Neural progenitor cell (in vitro differentiated cells): ENCODE measurements around the gene KCNH6. TPM values are rescaled to one million over a fixed set of nuclear protein-coding genes. Genes with fewer than 3 reads are reported as not detected.
A peak's percentile ranks its signal among the peaks of the same experiment; 100 is the strongest.

Experiments used
- DNase-seq: peaks from one replicate; pipeline ENCODE4 v3.0.0-alpha.2; 2016; ENCODE audit warnings: low spot score
- H2AFZ ChIP-seq: fragments of 200-600 bp; sonication (generic); replicated peaks from 2 replicates; pipeline ENCODE4 v1.6.1; 2016; ENCODE audit warnings: antibody characterized with exemption
- H3F3A ChIP-seq: fragments of 200-600 bp; sonication (generic); 2 replicates; pipeline ENCODE4 v1.6.1; 2016; ENCODE audit warnings: antibody characterized with exemption, low read depth
- H3K27ac ChIP-seq: fragments of 200-600 bp; sonication (generic); 2 replicates; pipeline ENCODE4 v1.5.1; 2016; ENCODE audit warnings: mild to moderate bottlenecking
- H3K27me3 ChIP-seq: fragments of 200-600 bp; sonication (generic); 2 replicates; pipeline ENCODE4 v1.6.1; 2016; ENCODE audit warnings: mild to moderate bottlenecking, moderate library complexity
- H3K36me3 ChIP-seq: fragments of 200-600 bp; sonication (generic); 2 replicates; pipeline ENCODE4 v1.5.1; 2016
- H3K4me1 ChIP-seq: fragments of 200-600 bp; sonication (generic); 2 replicates; pipeline ENCODE4 v1.6.1; 2016; ENCODE audit warnings: mixed run types
- H3K4me2 ChIP-seq: fragments of 200-600 bp; sonication (generic); 2 replicates; pipeline ENCODE4 v1.6.1; 2016
- H3K4me3 ChIP-seq: fragments of 200-600 bp; sonication (generic); 2 replicates; pipeline ENCODE4 v1.5.1; 2016
- H3K79me2 ChIP-seq: fragments of 200-600 bp; sonication (generic); 2 replicates; pipeline ENCODE4 v1.6.1; 2016; ENCODE audit warnings: low read depth
- H3K9ac ChIP-seq: fragments of 200-600 bp; sonication (generic); 2 replicates; pipeline ENCODE4 v1.6.1; 2016
- H3K9me3 ChIP-seq: fragments of 200-600 bp; sonication (generic); 2 replicates; pipeline ENCODE4 v1.5.1; 2016; ENCODE audit warnings: low read depth
- H4K20me1 ChIP-seq: fragments of 200-600 bp; sonication (generic); 2 replicates; pipeline ENCODE4 v1.6.1; 2016; ENCODE audit warnings: low read depth
- H3K27ac Mint-ChIP-seq: 3 replicates; pipeline ENCODE4 v1.8.0; 2021; ENCODE audit warnings: mixed read lengths
- H3K27me3 Mint-ChIP-seq: 2 replicates; pipeline ENCODE4 v1.8.0; 2022; ENCODE audit warnings: low read depth, mild to moderate bottlenecking, inconsistent platforms, moderate library complexity, mixed read lengths; ENCODE audit not compliant: insufficient read depth
- H3K36me3 Mint-ChIP-seq: 3 replicates; pipeline ENCODE4 v1.8.0; 2021; ENCODE audit warnings: mixed read lengths
- H3K4me1 Mint-ChIP-seq: 3 replicates; pipeline ENCODE4 v1.8.0; 2021; ENCODE audit warnings: mixed read lengths
- H3K4me3 Mint-ChIP-seq: 3 replicates; pipeline ENCODE4 v1.8.0; 2021; ENCODE audit warnings: mild to moderate bottlenecking, moderate library complexity, mixed read lengths
- H3K9me3 Mint-ChIP-seq: 3 replicates; pipeline ENCODE4 v1.8.0; 2020; ENCODE audit warnings: mixed read lengths
- CTCF ChIP-seq: fragments of 200-600 bp; sonication (generic); IDR thresholded peaks from 2 replicates; pipeline ENCODE4 v1.5.1; 2017; ENCODE audit warnings: antibody characterized with exemption, mild to moderate bottlenecking
- EZH2 ChIP-seq: fragments of 200-600 bp; sonication (generic); IDR thresholded peaks from 2 replicates; pipeline ENCODE4 v1.6.1; 2017; ENCODE audit warnings: antibody characterized with exemption, mild to moderate bottlenecking, moderate library complexity
- EZH2phosphoT487 ChIP-seq: fragments of 200-600 bp; sonication (generic); IDR thresholded peaks from 2 replicates; pipeline ENCODE4 v1.6.1; 2017; ENCODE audit warnings: antibody characterized with exemption
- total RNA-seq: library from RNA; depleted of rRNA; stranded (reverse); fragments of >200 nt; gene quantifications from 2 replicates; pipeline ENCODE4 v1.2.3, GENCODE V29; 2015; ENCODE audit warnings: low replicate concordance

KCNH6 gene
- total RNA-seq, 1 donor from 2014 or later = not detected

GRCh38 chr17:63549946-63550816, 27.0 kb downstream of the KCNH6 start, which contains the start of gene DCAF7:
Gene DCAF7, plus strand, starts transcription at chr17:63550477. Its CDS starts 201 bp downstream, at chr17:63550678.
- DNase-seq = peak; percentile 99
- H3K27ac ChIP-seq = peak within 1 kb of the TSS; percentile 92
- Mint-ChIP-seq H3K27ac (peak within 1 kb of the TSS; percentile 97), H3K27me3 (no peaks in the 10 kb centered on the region), H3K9me3 (no peaks in the 10 kb centered on the region), H3K36me3 (peaks cover 2% of the 10 kb centered on the region), H3K4me1 (peaks cover 17% of the 10 kb centered on the region), H3K4me3 (peak within 1 kb of the TSS; percentile 99)
- TF ChIP-seq CTCF (no peak), EZH2phosphoT487 (no peak), EZH2 (no peak)
- peak within 1 kb of the TSS; percentile 80 for H3K9ac ChIP-seq
- H4K20me1 ChIP-seq = peaks cover 38% of the 10 kb centered on the region
- H3K9me3 ChIP-seq = no peaks in the 10 kb centered on the region
- H3K4me3 ChIP-seq = peak within 1 kb of the TSS; percentile 86
- H2AFZ ChIP-seq = peak within 1 kb of the TSS; percentile 79
- peaks cover 20% of the 10 kb centered on the region for H3F3A ChIP-seq
- H3K36me3 ChIP-seq = no peaks in the 10 kb centered on the region
- no peaks in the 10 kb centered on the region for H3K27me3 ChIP-seq
- H3K4me2 ChIP-seq = peak within 1 kb of the TSS; percentile 91
- H3K79me2 ChIP-seq = peaks cover 44% of the 10 kb centered on the region
- H3K4me1 ChIP-seq = peaks cover 15% of the 10 kb centered on the region

GRCh38 chr17:63550817-63551639, 27.9 kb downstream of the KCNH6 start:
- peak overlapping the region; percentile 92 for H3K27ac ChIP-seq
- H3K4me1 ChIP-seq = peaks cover 15% of the 10 kb centered on the region
- Mint-ChIP-seq H3K36me3 (peaks cover 6% of the 10 kb centered on the region), H3K4me1 (peaks cover 17% of the 10 kb centered on the region), H3K4me3 (peak overlapping the region; percentile 99), H3K9me3 (no peaks in the 10 kb centered on the region), H3K27ac (peak overlapping the region; percentile 35), H3K27me3 (no peaks in the 10 kb centered on the region)
- peak overlapping the region; percentile 80 for H3K9ac ChIP-seq
- peak overlapping the region; percentile 79 for H2AFZ ChIP-seq
- H3K4me2 ChIP-seq = peak overlapping the region; percentile 77
- peaks cover 52% of the 10 kb centered on the region for H3K79me2 ChIP-seq
- TF ChIP-seq EZH2 (no peak), EZH2phosphoT487 (peak; percentile 25)
- H3K4me3 ChIP-seq = peak overlapping the region; percentile 86
- DNase-seq = peak; percentile 74
- H3K27me3 ChIP-seq = no peaks in the 10 kb centered on the region
- H3K9me3 ChIP-seq = no peaks in the 10 kb centered on the region
- peaks cover 20% of the 10 kb centered on the region for H3F3A ChIP-seq
- no peaks in the 10 kb centered on the region for H3K36me3 ChIP-seq
- H4K20me1 ChIP-seq = peaks cover 45% of the 10 kb centered on the region

GRCh38 chr17:63552211-63552610, 29.1 kb downstream of the KCNH6 start:
- H3K4me2 ChIP-seq = peak overlapping the region; percentile 77
- peak overlapping the region; percentile 99 for H3K4me3 Mint-ChIP-seq
- peaks cover 57% of the 10 kb centered on the region for H4K20me1 ChIP-seq
- H3K9me3 Mint-ChIP-seq = no peaks in the 10 kb centered on the region
- peaks cover 64% of the 10 kb centered on the region for H3K79me2 ChIP-seq
- no peak overlapping the region for H3K9ac ChIP-seq
- peaks cover 17% of the 10 kb centered on the region for H3K4me1 Mint-ChIP-seq
- H2AFZ ChIP-seq = no peak overlapping the region
- TF ChIP-seq EZH2 (no peak), CTCF (no peak), EZH2phosphoT487 (no peak)
- H3K27ac ChIP-seq = no peak overlapping the region
- H3K4me1 ChIP-seq = peaks cover 15% of the 10 kb centered on the region
- no peaks in the 10 kb centered on the region for H3K36me3 ChIP-seq
- H3K4me3 ChIP-seq = peak overlapping the region; percentile 86
- peaks cover 20% of the 10 kb centered on the region for H3F3A ChIP-seq
- H3K27me3 Mint-ChIP-seq = no peaks in the 10 kb centered on the region
- H3K36me3 Mint-ChIP-seq = peaks cover 12% of the 10 kb centered on the region
- H3K27ac Mint-ChIP-seq = no peak overlapping the region
- H3K27me3 ChIP-seq = no peaks in the 10 kb centered on the region
- DNase-seq = no peak
- H3K9me3 ChIP-seq = no peaks in the 10 kb centered on the region
